Retina (tissue), 1 donor: ENCODE measurements around the gene NR5A2.

Experiments used
- DNase-seq: peaks from one replicate; pipeline ENCODE4 v3.0.0-alpha.2; 2016

NR5A2 gene

GRCh38 chr1:200207711-200208126 lies 180.2 kb downstream of the NR5A2 start:
- DNase-seq: no peak

- no peak for DNase-seq
Measured at GRCh38 chr1:200211157-200211556, 183.6 kb downstream of the NR5A2 start.

- no peak for DNase-seq
Measured at GRCh38 chr1:200213392-200213791, 185.9 kb downstream of the NR5A2 start.

- DNase-seq: no peak
Measured at GRCh38 chr1:200213921-200214320, 186.4 kb downstream of the NR5A2 start.

- DNase-seq: no peak
Measured at GRCh38 chr1:200215350-200215749, 187.8 kb downstream of the NR5A2 start.

GRCh38 chr1:200217703-200218102 lies 190.2 kb downstream of the NR5A2 start:
- no peak for DNase-seq

- no peak for DNase-seq
Measured at GRCh38 chr1:200221614-200222282, 194.2 kb downstream of the NR5A2 start.

- no peak for DNase-seq
Measured at GRCh38 chr1:200223207-200223606, 195.7 kb downstream of the NR5A2 start.

GRCh38 chr1:200223613-200224012 lies 196.1 kb downstream of the NR5A2 start:
- DNase-seq: no peak

GRCh38 chr1:200224315-200224714 lies 196.8 kb downstream of the NR5A2 start:
- DNase-seq: no peak

- peak; percentile 21 for DNase-seq
Measured at GRCh38 chr1:200226268-200226968, 198.9 kb downstream of the NR5A2 start.

- DNase-seq: no peak
Measured at GRCh38 chr1:200226969-200227303, 199.4 kb downstream of the NR5A2 start.
